ENCODE data around the gene ACACA. TPM values are rescaled to one million over a fixed set of nuclear protein-coding genes. Genes with fewer than 3 reads are reported as not detected.

Gene ACACA
- total RNA-seq, 1 experiment from 2014 or later = 33.0 TPM

- H2AFZ ChIP-seq (ENCODE audit: low read length) = no peak overlapping the region
- no peaks in the 10 kb centered on the region for H3K36me3 ChIP-seq (ENCODE audit: low read depth, low read length)
- CTCF ChIA-PET = no interaction called here
- no peak overlapping the region for H3K4me3 ChIP-seq (ENCODE audit: low read length)
- no peaks in the 10 kb centered on the region for H3K79me2 ChIP-seq (ENCODE audit: low read length)
- ATAC-seq (no peak), DNase-seq (no peak)
- H3K9me2 ChIP-seq (replicated peaks; ENCODE audit: low read length) = no peaks in the 10 kb centered on the region
- H3K4me2 ChIP-seq (ENCODE audit: low read length) = no peak overlapping the region
- no TSS peak for BruUV-seq (replicated peaks)
- no peak for TF ChIP-seq CTCF (conservative IDR thresholded peaks at IDR 0.05; ENCODE audit: low read depth, low read length)
- TF ChIP-seq EZH2phosphoT487 (IDR thresholded peaks at IDR 0.05; ENCODE audit: borderline replicate concordance, low read length) = no peak
- no peak for TF ChIP-seq EZH2 (IDR thresholded peaks at IDR 0.05; ENCODE audit: low read length, unreplicated experiment)
- intact Hi-C loops (cut with micrococcal nuclease) = no loop called here
- no peaks in the 10 kb centered on the region for H3K27me3 ChIP-seq (ENCODE audit: low read length)
- no peaks in the 10 kb centered on the region for H4K20me1 ChIP-seq (ENCODE audit: low read length)
- H3F3A ChIP-seq (ENCODE audit: low read length, unreplicated experiment) = no peaks in the 10 kb centered on the region
- H3K27ac ChIP-seq (ENCODE audit: low read length) = no peak overlapping the region
- H3K9ac ChIP-seq (ENCODE audit: low read length) = no peak overlapping the region
- H3K4me1 ChIP-seq (ENCODE audit: insufficient read depth, low read length) = no peaks in the 10 kb centered on the region
- POLR2A ChIA-PET (ENCODE audit: unreplicated experiment) = no interaction called here
- no peaks in the 10 kb centered on the region for H3K9me3 ChIP-seq (ENCODE audit: low read length)
These were observed 271.1 kb downstream of the ACACA start for GRCh38 chr17:37135576-37135975.

- no peak overlapping the region for H3K27ac ChIP-seq (ENCODE audit: low read length)
- POLR2A ChIA-PET (ENCODE audit: unreplicated experiment) = no interaction called here
- TF ChIP-seq EZH2 (IDR thresholded peaks at IDR 0.05; ENCODE audit: low read length, unreplicated experiment) = no peak
- TF ChIP-seq EZH2phosphoT487 (IDR thresholded peaks at IDR 0.05; ENCODE audit: borderline replicate concordance, low read length) = no peak
- no peak for TF ChIP-seq CTCF (conservative IDR thresholded peaks at IDR 0.05; ENCODE audit: low read depth, low read length)
- H3K4me2 ChIP-seq (ENCODE audit: low read length) = no peak overlapping the region
- CTCF ChIA-PET = no interaction called here
- no peak overlapping the region for H3K4me3 ChIP-seq (ENCODE audit: low read length)
- no peak overlapping the region for H2AFZ ChIP-seq (ENCODE audit: low read length)
- H3K9me3 ChIP-seq (ENCODE audit: low read length) = no peaks in the 10 kb centered on the region
- H3K36me3 ChIP-seq (ENCODE audit: low read depth, low read length) = peaks cover 4% of the 10 kb centered on the region; the same call in 1 of the 2 replicates
- DNase-seq = no peak
- ATAC-seq = no peak
- no peaks in the 10 kb centered on the region for H3K4me1 ChIP-seq (ENCODE audit: insufficient read depth, low read length)
- no peaks in the 10 kb centered on the region for H3K27me3 ChIP-seq (ENCODE audit: low read length)
- intact Hi-C loops (cut with micrococcal nuclease) = no loop called here
- H4K20me1 ChIP-seq (ENCODE audit: low read length) = no peaks in the 10 kb centered on the region
- no TSS peak for BruUV-seq (replicated peaks)
- H3F3A ChIP-seq (ENCODE audit: low read length, unreplicated experiment) = no peaks in the 10 kb centered on the region
- H3K79me2 ChIP-seq (ENCODE audit: low read length) = no peaks in the 10 kb centered on the region
- no peak overlapping the region for H3K9ac ChIP-seq (ENCODE audit: low read length)
- H3K9me2 ChIP-seq (replicated peaks; ENCODE audit: low read length) = no peaks in the 10 kb centered on the region
These were observed 272.6 kb downstream of the ACACA start for GRCh38 chr17:37134050-37134449.

GRCh38 chr17:37133136-37133535 is 273.5 kb downstream of the ACACA start:
- H4K20me1 ChIP-seq (ENCODE audit: low read length) = no peaks in the 10 kb centered on the region
- POLR2A ChIA-PET (ENCODE audit: unreplicated experiment) = interaction anchor here (0.7 kb wide), 1 partner anchor 17 kb away, joined by 4 read pairs; no protein-coding TSS in a partner anchor
- no peaks in the 10 kb centered on the region for H3F3A ChIP-seq (ENCODE audit: low read length, unreplicated experiment)
- ATAC-seq (no peak), DNase-seq (no peak)
- no peak for TF ChIP-seq CTCF (conservative IDR thresholded peaks at IDR 0.05; ENCODE audit: low read depth, low read length)
- TF ChIP-seq EZH2phosphoT487 (IDR thresholded peaks at IDR 0.05; ENCODE audit: borderline replicate concordance, low read length) = no peak
- no peak overlapping the region for H2AFZ ChIP-seq (ENCODE audit: low read length)
- H3K9me3 ChIP-seq (ENCODE audit: low read length) = no peaks in the 10 kb centered on the region
- no peak overlapping the region for H3K27ac ChIP-seq (ENCODE audit: low read length)
- H3K4me3 ChIP-seq (ENCODE audit: low read length) = no peak overlapping the region
- H3K27me3 ChIP-seq (ENCODE audit: low read length) = no peaks in the 10 kb centered on the region
- H3K4me2 ChIP-seq (ENCODE audit: low read length) = no peak overlapping the region
- no peaks in the 10 kb centered on the region for H3K9me2 ChIP-seq (replicated peaks; ENCODE audit: low read length)
- CTCF ChIA-PET = no interaction called here
- no TSS peak for BruUV-seq (replicated peaks)
- H3K79me2 ChIP-seq (ENCODE audit: low read length) = no peaks in the 10 kb centered on the region
- H3K9ac ChIP-seq (ENCODE audit: low read length) = no peak overlapping the region
- intact Hi-C loops (cut with micrococcal nuclease) = no loop called here
- H3K36me3 ChIP-seq (ENCODE audit: low read depth, low read length) = peaks cover 6% of the 10 kb centered on the region; the same call in 1 of the 2 replicates
- H3K4me1 ChIP-seq (ENCODE audit: insufficient read depth, low read length) = no peaks in the 10 kb centered on the region
